K562 (cell line): ENCODE measurements around the gene PRR7. TPM values are rescaled to one million over a fixed set of nuclear protein-coding genes. Genes with fewer than 3 reads are reported as not detected.

Source experiments
- CHD2 ChIP-seq: IDR thresholded peaks from 2 replicates; pipeline ENCODE4 v1.6.1; 2011; ENCODE audit warnings: low read depth, low read length
- CREM ChIP-seq: IDR thresholded peaks from 2 replicates; pipeline ENCODE4 v1.6.1; 2014; ENCODE audit warnings: antibody characterized with exemption, low read depth
- CXXC5 ChIP-seq: fragments of 250-450 bp; sonication (Bioruptor Pico); IDR thresholded peaks from 2 replicates; pipeline ENCODE4 v1.8.0; 2022; ENCODE audit warnings: inconsistent platforms, mild to moderate bottlenecking, moderate library complexity
- GTF2E2 ChIP-seq: fragments of 200-800 bp; sonication (Bioruptor generic); IDR thresholded peaks from 2 replicates; pipeline ENCODE4 v1.6.1; 2016; ENCODE audit warnings: missing genetic modification characterization, missing compliant biosample characterization
- HMGN3 ChIP-seq: IDR thresholded peaks from 2 replicates; pipeline ENCODE4 v1.6.1; 2011; ENCODE audit warnings: borderline replicate concordance, low read depth, mild to moderate bottlenecking, mixed read lengths, low read length; ENCODE audit not compliant: insufficient read length; ENCODE audit errors: extremely low read depth
- MAZ ChIP-seq, 2 experiments: fragments of 450-650 bp in 1 of 2; sonication (generic) in 1 of 2; formaldehyde crosslinking; IDR thresholded peaks in 1 of 2; conservative IDR thresholded peaks in 1 of 2; 2 replicates each; pipeline versions ENCODE4 v1.4.0 to v1.5.0; 2020; ENCODE audit warnings: mild to moderate bottlenecking in 1 of 2, missing genetic modification reagents in 1 of 2
- NR1H2 ChIP-seq: sonication (generic); formaldehyde crosslinking; IDR thresholded peaks from 2 replicates; pipeline ENCODE4 v1.4.0; 2020; ENCODE audit warnings: mild to moderate bottlenecking, missing genetic modification reagents
- NR2C1 ChIP-seq, 2 experiments: fragments of 450-650 bp; IDR thresholded peaks; 2 replicates each; pipeline ENCODE4 v1.6.1; 2017; ENCODE audit warnings: mild to moderate bottlenecking in 2 of 2, antibody characterized with exemption in 1 of 2, inconsistent platforms in 1 of 2, missing compliant biosample characterization in 1 of 2, missing genetic modification characterization in 1 of 2
- PATZ1 ChIP-seq: fragments of 250-450 bp; sonication (Bioruptor Pico); IDR thresholded peaks from 2 replicates; pipeline ENCODE4 v1.5.0; 2020; ENCODE audit warnings: mild to moderate bottlenecking, borderline replicate concordance
- RB1 ChIP-seq: fragments of 450-650 bp; IDR thresholded peaks from 2 replicates; pipeline ENCODE4 v1.6.1; 2017; ENCODE audit warnings: low read depth, mild to moderate bottlenecking
- RBFOX2 ChIP-seq: fragments of 200-400 bp; formaldehyde crosslinking; IDR thresholded peaks from 2 replicates; pipeline ENCODE4 v1.6.1; 2017; ENCODE audit warnings: low read depth, mild to moderate bottlenecking, low read length, moderate library complexity
- SIN3A ChIP-seq, 2 experiments: fragments of 150-350 bp in 1 of 2; IDR thresholded peaks; 2 replicates each; pipeline ENCODE4 v1.6.1; 2011 to 2016; ENCODE audit warnings: borderline replicate concordance in 2 of 2, low read depth in 2 of 2, low read length in 2 of 2, mild to moderate bottlenecking in 2 of 2, moderate library complexity in 2 of 2; ENCODE audit not compliant: control insufficient read depth in 1 of 2
- SOX6 ChIP-seq: fragments of 450-650 bp; IDR thresholded peaks from 2 replicates; pipeline ENCODE4 v1.6.1; 2014; ENCODE audit warnings: mild to moderate bottlenecking
- STAT6 ChIP-seq: sonication (generic); formaldehyde crosslinking; IDR thresholded peaks from 2 replicates; pipeline ENCODE4 v1.8.1; 2023; ENCODE audit warnings: mild to moderate bottlenecking, missing genetic modification reagents
- polyA plus RNA-seq, 8 experiments: library from polyadenylated mRNA; depleted of rRNA in 4 of 8; stranded (reverse) in 5 of 8; unstranded in 3 of 8; fragments of >200 nt; fragmentation: Nextera tagmentation in 2 of 8; fragmentation: Illumina TruSeq in 1 of 8; extraction: Ambion mirVana in 2 of 8; extraction: Trizol in 1 of 8; gene quantifications; 2 replicates each; pipeline versions ENCODE4 v1.2.1 to v1.2.3, GENCODE V29; 2011 to 2014; ENCODE audit warnings: inconsistent platforms in 1 of 8, missing spikeins in 1 of 8
- total RNA-seq, 7 experiments: library from RNA; depleted of rRNA in 6 of 7; stranded (reverse); fragments of >200 nt in 6 of 7; fragmentation: Illumina TruSeq in 2 of 7; extraction: Trizol in 2 of 7; gene quantifications; 2 replicates each; pipeline versions ENCODE4 v1.2.1 to v1.2.3, GENCODE V29; 2011 to 2021; ENCODE audit warnings: low replicate concordance in 1 of 7
- TF ChIP-seq, protein P1 (sequence below): sonication (generic); formaldehyde crosslinking; IDR thresholded peaks from 2 replicates; pipeline ENCODE4 v1.8.0; 2022; ENCODE audit warnings: mild to moderate bottlenecking, missing genetic modification reagents
- TF ChIP-seq, protein P2 (sequence below): fragments of 200-800 bp; sonication (Bioruptor generic); IDR thresholded peaks from 2 replicates; pipeline ENCODE4 v1.6.1; 2017; ENCODE audit warnings: missing genetic modification characterization, missing compliant biosample characterization

PRR7 gene
- total and polyA plus RNA-seq, 9 of the 15 experiments (the other 6 are each of a cell fraction or from before 2014, with no cell fraction given), result 0.80 to 11.3 (median 10.4) TPM; not detected in 4

GRCh38 chr5:177426566-177427210 lies 19.9 kb upstream of the PRR7 start, which contains the start of gene GRK6 (continued):
- TF ChIP-seq STAT6 (CRISPR knock-in tag) (peak; percentile 47; the same call in 1 of the 2 replicates), CHD2 (no peak), MAZ (CRISPR knock-in tag; conservative IDR thresholded peaks at IDR 0.05 in 1 of 2, IDR thresholded peaks at IDR 0.05 in 1 of 2) (peak; percentile 31 to 94; a peak in 2 of 4 replicates), PATZ1 (no peak), GTF2E2 (tag) (no peak), SOX6 (no peak), CXXC5 (CRISPR knock-in tag) (peak; percentile 40), SIN3A (IDR thresholded peaks at IDR 0.05; ENCODE audit: borderline replicate concordance in 2 of 2, control insufficient read depth in 1 of 2, low read depth in 2 of 2, low read length in 2 of 2) (0 out of 4 replicates have a peak, but pooled peaks of 1 of the 2 experiments have one; percentile 50), RB1 (peak; percentile 82), CREM (peak; percentile 26; the same call in 1 of the 2 replicates), NR1H2 (CRISPR knock-in tag) (0 out of 2 replicates have a peak, but pooled peaks have one; percentile 44), RBFOX2 (peak; percentile 77), HMGN3 (peak; percentile 63), NR2C1 (IDR thresholded peaks at IDR 0.05) (no peak), NR2C1 (tag; IDR thresholded peaks at IDR 0.05) (no peak)
- TF ChIP-seq, protein P1, sequence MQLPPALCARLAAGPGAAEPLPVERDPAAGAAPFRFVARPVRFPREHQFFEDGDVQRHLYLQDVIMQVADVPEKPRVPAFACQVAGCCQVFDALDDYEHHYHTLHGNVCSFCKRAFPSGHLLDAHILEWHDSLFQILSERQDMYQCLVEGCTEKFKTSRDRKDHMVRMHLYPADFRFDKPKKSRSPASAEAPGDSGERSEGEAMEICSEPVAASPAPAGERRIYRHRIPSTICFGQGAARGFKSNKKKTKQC (CRISPR knock-in tag), result no peak; the same call in 1 of the 2 replicates
- TF ChIP-seq, protein P2, sequence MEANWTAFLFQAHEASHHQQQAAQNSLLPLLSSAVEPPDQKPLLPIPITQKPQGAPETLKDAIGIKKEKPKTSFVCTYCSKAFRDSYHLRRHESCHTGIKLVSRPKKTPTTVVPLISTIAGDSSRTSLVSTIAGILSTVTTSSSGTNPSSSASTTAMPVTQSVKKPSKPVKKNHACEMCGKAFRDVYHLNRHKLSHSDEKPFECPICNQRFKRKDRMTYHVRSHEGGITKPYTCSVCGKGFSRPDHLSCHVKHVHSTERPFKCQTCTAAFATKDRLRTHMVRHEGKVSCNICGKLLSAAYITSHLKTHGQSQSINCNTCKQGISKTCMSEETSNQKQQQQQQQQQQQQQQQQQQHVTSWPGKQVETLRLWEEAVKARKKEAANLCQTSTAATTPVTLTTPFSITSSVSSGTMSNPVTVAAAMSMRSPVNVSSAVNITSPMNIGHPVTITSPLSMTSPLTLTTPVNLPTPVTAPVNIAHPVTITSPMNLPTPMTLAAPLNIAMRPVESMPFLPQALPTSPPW (CRISPR knock-in tag), result peak; percentile 84
